ENCODE measurements around the gene JHY. TPM values are rescaled to one million over a fixed set of nuclear protein-coding genes. Genes with fewer than 3 reads are reported as not detected.

The JHY gene
- total RNA-seq, 1 experiment from 2014 or later, result 2.8 TPM

DNA sequence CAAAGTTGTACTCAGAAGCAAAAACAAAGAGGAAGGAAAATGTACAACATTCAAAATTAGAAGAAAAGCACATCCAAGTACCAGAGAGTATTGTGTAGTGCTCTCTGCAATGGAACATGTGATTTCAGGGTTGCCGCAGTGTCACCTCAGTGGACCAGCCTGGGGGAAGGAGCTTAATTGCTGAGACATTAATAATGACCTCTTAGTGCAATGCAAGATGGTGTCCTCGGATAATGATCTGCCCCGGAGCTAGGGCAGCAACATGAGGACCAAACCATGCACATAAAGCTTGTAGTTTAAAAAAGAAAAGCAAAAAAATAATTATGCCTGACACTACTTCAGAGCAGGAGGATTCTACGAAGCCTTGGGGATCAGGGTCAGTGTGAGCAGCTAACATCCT is 11.3 kb upstream of the JHY start:
- no peak for DNase-seq (ENCODE audit: low spot score)

- no peak for DNase-seq (ENCODE audit: low spot score)
These were observed 10.5 kb upstream of the JHY start for GRCh38 chr11:122872046-122872445.

- DNase-seq (ENCODE audit: low spot score), result no peak
These were observed 7.6 kb upstream of the JHY start for GRCh38 chr11:122874991-122875390.

DNA sequence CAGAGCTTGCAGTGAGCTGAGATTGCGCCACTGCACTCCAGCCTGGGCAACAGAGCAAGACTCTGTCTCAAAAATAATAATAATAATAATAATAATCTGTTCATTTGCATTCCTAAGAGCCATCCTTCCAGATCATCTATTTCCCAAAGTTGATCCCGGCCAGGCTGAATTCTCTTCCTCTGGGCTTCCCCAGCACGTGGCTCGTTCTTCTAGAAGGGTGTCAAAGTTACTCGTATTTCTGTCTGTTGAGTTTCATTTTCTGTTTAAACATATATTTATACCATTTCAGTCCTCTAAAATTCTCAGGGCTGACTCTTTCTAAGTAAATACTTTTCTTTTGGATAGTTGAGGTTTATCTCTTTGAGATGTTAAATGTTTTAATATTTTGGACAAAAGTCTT is 4.8 kb upstream of the JHY start:
- DNase-seq (ENCODE audit: low spot score), result no peak

DNA sequence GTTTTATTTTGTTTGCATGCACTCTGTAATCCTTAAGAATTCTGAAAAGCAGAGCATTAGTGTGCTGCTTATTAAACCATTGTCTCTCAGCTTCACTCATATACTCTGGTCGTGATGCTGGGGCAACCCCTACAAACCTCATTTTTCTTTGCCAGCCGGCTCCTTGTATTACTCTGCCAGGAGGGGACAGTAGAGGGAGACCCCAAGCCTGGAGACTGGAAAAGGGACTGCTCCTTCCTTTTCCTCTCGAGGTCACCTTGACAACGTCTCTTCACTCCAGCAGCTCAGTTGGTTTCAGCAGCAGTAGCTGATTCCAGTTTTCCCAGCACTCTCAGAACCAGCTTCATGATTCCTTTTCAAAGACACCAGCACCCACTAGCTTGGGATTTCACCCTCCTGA is 2.8 kb upstream of the JHY start:
- no peak for DNase-seq (ENCODE audit: low spot score)

DNA sequence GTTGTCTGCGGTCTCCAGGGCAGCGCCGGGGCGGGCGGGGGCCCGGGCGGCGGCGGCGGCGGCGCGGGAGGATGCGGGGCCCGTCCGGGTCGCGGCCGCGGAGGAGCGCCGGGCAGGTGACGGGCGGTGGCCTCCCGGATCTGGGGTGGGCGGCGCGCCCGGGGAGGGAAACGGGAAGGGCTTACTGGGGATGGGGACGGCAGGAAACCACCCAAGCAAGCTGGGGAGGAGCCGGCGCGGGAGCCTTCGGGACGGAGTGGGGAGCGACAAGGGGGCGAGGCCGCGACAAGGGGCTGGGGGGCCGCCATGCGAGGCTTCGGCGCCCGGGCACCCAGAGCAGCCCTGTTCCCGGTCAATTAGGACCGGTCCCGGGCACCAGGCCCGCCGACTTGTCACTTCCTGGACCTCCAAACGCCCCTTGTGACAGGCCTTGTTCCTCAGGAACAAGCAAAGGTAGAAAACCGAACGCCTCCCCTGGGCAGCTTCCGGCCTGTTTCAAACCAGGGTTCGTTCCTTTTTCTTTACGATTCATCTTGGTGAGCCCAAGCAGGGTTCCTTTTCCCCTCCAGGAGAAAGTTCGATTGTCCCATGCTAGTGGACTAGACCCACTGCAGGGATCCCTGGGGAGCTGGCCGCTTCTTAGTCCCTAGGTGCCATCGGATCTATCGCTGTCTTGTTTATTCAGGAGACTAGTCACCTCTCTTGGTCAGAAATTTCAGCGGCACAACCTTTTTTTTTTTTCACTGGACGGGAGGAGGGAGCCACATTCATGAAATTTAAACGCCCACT is 492 bp downstream of the JHY start:
- DNase-seq (ENCODE audit: low spot score), result peak; percentile 62

DNA sequence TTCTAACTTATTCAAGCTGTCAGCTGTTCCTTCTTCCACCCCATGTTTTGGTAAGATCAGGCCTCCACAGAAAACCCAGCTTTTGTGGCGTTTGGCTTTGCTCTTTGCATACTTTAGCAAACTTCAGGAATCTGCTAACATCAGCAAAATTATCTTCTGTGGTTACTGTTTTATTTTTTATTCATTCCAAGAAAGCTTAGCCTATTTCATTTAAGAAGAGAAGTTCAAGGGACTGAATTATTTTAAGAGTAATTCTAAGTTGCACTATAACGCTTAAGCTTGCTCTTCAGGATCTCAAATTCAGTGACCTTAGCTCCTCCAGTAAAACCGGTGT is 1.1 kb downstream of the JHY start:
- DNase-seq (ENCODE audit: low spot score), result no peak

DNA sequence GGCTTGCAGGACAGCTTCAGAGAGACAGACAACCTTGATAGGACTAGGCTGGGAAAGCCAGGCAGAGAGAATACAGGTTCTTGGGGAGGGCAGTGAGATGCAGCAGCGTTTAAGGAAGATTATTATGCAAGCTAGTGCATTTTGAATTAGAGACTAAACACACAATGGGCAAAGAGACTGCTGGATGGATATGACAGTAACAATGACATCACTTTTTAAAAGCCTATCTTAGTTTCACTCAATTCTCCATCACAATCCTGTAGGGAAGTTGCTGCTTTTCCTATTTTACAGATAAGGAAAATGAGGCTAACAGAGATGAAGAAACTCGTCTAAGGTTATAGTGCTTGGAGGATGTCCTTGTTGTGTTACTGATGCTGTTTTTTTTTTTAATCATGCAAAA is 5.6 kb downstream of the JHY start:
- DNase-seq (ENCODE audit: low spot score), result no peak

DNA sequence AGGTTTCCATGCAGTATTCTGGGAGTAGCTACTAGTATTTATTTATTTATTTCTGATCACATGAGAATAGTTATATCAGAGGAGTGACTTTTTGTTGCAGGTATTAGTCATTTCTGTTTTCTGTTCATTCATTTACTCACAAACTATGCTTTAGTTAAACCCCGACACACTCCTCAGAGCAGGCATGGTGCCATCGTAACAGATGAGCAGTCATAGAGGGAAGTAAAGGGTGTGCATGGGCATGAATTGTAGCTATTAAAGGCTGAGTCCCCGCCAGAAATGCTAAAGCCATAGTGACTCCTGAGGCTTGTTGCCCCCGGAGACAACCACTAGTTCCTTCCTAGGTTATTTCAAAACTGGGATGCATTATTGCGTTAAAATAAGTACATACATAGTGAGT is 10.6 kb downstream of the JHY start:
- no peak for DNase-seq (ENCODE audit: low spot score)

- DNase-seq (ENCODE audit: low spot score), result no peak
These were observed 13.0 kb downstream of the JHY start for GRCh38 chr11:122895563-122895962.

DNA sequence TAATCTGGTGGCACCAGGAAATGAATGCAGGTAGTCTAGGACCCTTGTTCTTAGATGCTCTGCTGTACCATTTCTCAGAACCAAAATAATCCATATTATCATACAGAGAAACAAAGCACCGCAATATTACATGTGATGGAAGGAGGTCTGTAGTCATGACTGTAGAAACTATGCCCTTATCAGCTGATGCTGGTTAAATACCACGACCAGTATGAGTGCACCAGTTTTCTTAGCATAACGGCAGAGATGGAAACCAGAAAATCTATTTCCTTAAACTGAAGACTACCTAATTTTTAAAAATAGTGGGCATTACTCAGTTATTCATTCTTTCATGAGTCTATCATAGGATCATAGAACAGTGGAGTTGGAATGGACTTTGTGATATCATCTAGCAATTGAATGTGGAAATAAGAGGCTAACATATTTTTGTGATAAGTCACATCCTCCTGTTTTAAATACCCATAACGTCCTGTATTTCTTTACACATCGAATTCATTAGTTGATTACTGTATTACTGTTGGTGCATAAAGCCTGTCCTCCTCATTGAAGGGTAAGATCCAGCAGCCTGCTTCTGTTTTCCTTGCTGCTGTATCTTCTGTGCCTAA is 15.1 kb downstream of the JHY start:
- DNase-seq (ENCODE audit: low spot score), result no peak

GRCh38 chr11:122898799-122899198 is 16.2 kb downstream of the JHY start:
- no peak for DNase-seq (ENCODE audit: low spot score)

- no peak for DNase-seq (ENCODE audit: low spot score)
These were observed 18.1 kb downstream of the JHY start for GRCh38 chr11:122900587-122901202.

- DNase-seq (ENCODE audit: low spot score), result no peak
These were observed 20.4 kb downstream of the JHY start for GRCh38 chr11:122902951-122903350.

- no peak for DNase-seq (ENCODE audit: low spot score)
These were observed 28.2 kb downstream of the JHY start for GRCh38 chr11:122910775-122911174.

- DNase-seq (ENCODE audit: low spot score), result no peak
These were observed 34.8 kb downstream of the JHY start for GRCh38 chr11:122917311-122917710.

DNA sequence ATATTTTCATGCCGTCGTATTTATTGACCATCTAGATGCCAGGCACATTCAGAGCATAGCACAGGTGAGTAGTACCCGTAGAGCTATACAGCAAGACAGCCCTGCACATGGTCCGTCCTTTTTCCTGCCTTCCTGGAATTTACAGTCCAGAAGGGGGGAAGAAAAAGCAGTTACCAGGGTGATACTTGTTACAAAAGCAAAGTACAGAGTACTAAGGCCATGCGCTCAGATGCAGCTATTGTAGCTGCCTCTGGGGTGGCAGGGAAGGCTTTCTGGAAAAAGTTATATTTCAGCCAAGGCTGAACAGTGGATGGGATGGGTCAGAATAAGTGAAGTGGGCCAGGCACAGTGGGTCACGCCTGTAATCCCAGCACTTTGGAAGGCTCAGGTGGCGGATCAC is 36.2 kb downstream of the JHY start:
- no peak for DNase-seq (ENCODE audit: low spot score)

DNA sequence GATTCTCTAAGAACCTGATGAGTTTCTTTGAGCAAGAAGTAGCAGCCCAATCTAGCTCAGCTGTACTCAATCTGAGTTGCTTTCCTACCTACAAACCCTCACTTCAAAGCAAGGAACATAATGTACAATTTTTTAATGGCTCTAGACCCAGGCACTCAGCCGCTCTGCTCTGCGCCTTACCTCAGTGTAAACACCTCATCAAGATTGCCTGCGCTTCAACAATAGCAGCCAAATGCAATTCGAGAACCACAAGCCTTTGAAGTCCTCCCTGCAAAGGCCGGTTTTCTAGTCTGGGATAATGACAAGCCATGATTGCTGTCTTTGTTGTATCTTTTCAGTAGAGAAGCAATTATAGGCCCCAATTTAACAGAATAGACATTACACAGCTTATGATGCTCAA is 38.0 kb downstream of the JHY start:
- DNase-seq (ENCODE audit: low spot score), result no peak

- DNase-seq (ENCODE audit: low spot score), result no peak
These were observed 40.3 kb downstream of the JHY start for GRCh38 chr11:122922893-122923292.

DNA sequence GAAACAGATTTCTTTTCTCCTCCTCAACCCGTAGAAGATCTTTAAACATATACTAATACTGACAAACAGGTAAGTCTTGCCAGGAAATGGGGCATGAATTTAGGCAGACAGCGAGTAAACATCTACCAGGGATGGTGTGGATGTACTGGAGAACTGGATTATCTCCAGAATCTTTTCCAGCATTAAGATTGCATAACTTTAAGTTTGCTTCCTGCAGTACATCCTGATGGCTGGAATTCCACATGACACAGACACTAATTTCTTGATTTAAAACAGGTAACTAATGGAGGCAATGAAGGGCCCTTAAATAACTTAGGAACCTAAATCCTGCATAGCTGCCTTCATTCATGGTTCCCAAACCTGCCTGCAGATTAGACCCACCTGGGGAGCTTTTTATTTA is 40.7 kb downstream of the JHY start:
- no peak for DNase-seq (ENCODE audit: low spot score)

GRCh38 chr11:122931510-122931909 is 49.0 kb downstream of the JHY start:
- DNase-seq (ENCODE audit: low spot score), result no peak

DNA sequence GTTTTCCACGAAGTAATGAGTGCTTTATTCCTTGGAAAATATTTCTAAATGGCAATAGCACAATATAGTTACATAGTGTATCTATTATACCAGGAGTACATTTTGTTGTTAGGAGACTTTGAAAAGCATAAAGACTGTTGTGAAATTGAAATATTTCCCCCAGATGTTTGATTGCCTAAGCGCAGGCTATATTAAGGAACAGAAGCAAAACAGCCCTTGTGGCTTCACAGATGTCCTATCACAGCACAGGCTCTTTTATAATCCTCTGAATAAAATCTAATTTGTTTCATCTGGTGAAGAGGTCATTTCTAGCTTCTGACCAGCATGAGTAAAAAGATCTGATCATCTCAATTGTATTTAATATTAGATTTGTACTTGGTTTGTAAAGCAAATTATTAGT is 50.9 kb downstream of the JHY start:
- DNase-seq (ENCODE audit: low spot score), result no peak

DNA sequence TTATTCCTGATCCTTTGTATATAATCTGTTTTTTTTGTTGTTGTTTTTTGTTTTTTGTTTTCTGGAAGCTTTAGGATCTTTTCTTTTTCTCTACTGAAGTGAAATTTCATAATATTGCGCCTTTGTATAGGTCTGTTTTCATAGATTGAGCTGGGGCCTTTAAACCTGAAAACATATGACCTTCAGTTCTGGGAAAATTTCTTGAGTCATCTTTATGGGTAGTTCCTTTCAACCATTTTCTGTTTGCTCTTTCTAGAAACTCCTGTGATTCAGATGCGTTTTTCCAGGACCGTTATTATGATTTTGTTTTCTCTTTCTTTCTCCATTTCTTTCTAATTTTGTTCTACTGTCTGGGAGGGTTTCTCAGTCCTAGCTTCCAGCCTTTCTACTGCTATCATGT is 55.4 kb downstream of the JHY start:
- DNase-seq (ENCODE audit: low spot score), result no peak

DNA sequence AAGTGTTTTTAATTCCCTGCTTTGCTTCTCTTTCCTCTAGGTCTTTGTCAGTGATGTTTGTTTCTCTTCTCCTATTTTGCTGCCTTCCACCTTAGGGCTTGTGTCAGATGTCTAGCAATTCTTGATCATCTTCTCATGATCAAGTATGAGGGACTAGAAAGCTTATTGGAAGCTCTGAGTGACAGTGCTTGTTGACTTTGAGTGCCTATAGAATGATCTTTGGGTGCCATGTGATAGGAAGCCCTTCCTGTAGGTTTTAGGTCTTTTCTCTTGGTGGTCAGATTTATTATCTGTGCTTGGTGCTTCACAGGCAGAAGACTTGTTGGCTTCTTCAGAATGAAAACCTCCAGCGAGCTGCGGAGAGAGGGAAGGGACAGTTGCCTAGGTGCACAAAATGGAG is 56.0 kb downstream of the JHY start:
- DNase-seq (ENCODE audit: low spot score), result no peak

All from H4 (cell line).